ENCODE data around the gene BAHCC1. TPM values are rescaled to one million over a fixed set of nuclear protein-coding genes. Genes with fewer than 3 reads are reported as not detected.

BAHCC1 gene
- total and polyA plus RNA-seq, 2 of the 8 experiments (the other 6 are each of a cell fraction or from before 2014, with no cell fraction given): 0.26 to 0.58 TPM

DNA sequence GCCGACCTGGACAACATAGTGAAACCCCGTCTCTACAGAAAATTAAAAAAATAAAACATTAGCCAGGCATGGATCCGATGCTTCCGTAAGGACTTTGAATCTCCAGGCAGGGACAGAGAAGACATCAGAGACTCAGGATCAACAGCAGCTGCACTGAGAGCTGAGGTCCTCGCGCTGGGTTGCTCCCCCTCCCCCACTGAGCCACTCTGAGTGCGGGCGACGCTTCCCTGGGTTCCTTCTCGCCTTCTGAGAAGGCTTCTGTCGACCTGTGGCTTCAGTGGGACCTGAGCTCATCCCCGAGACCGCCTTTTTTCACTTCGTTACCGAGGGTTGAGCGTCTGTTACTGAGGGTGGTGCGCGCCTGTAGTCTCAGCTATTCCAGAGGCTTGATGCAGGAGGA lies 96.9 kb downstream of the BAHCC1 start:
- CTCF ChIA-PET (ENCODE audit: partially characterized antibody): interaction anchor here (1.2 to 2.3 kb wide), 4 partner anchors 7 to 238 kb away, joined by 4 to 8 read pairs (median 6); no protein-coding TSS in a partner anchor
- H3K9ac ChIP-seq (replicated peaks in 1 of 4; ENCODE audit: extremely low read depth in 1 of 4, low read depth in 3 of 4, low read length in 3 of 4): no peak overlapping the region; a peak in 1 of 7 replicates
- no peak overlapping the region for H3K14ac ChIP-seq (ENCODE audit: insufficient read length)
- H2BK15ac ChIP-seq (ENCODE audit: low read length): peak overlapping the region; percentile 97; the same call in 1 of the 2 replicates
- H3K79me1 ChIP-seq (ENCODE audit: low read depth, low read length): no peaks in the 10 kb centered on the region
- no peak overlapping the region for H4K8ac ChIP-seq (ENCODE audit: extremely low read depth, insufficient read depth, low read length)
- H3K36me3 ChIP-seq (ENCODE audit: control insufficient read depth in 2 of 4, insufficient read depth in 4 of 4, low read length in 3 of 4): no peaks in the 10 kb centered on the region
- no peak overlapping the region; the same call in 1 of the 2 replicates for H3K18ac ChIP-seq (ENCODE audit: extremely low read depth, low read length)
- H2AFZ ChIP-seq (ENCODE audit: low read length): no peak overlapping the region
- H2BK12ac ChIP-seq (ENCODE audit: low read depth, low read length): no peak overlapping the region
- peaks cover 0 to 8% (median 4%) of the 10 kb centered on the region in 4 experiments; a peak in 3 of 7 replicates for H3K27me3 ChIP-seq (replicated peaks in 1 of 4; ENCODE audit: control insufficient read depth in 3 of 4, extremely low read depth in 1 of 4, insufficient read depth in 3 of 4, low read length in 3 of 4)
- no peak overlapping the region for H3K27ac ChIP-seq (ENCODE audit: low read depth, low read length)
- no peak for FAIRE-seq
- H2AK5ac ChIP-seq (ENCODE audit: low read depth, low read length): 0 out of 2 replicates have a peak overlapping the region, but pooled peaks have one; percentile 26
- no peaks in the 10 kb centered on the region for H3K9me3 ChIP-seq (ENCODE audit: insufficient read depth in 2 of 2, low read depth in 1 of 2, low read length in 1 of 2)
- WGBS, 2 experiments (ENCODE audit: extremely low coverage in 1 of 2, insufficient coverage in 1 of 2, insufficient read length in 1 of 2, insufficient replicate concordance in 2 of 2, low coverage in 1 of 2, low lambda C conversion rate in 2 of 2, missing lambda C conversion rate in 1 of 2): 64% methylated on average over 18 of the region's 18 CpGs; no CpG with 5 or more reads in 1 of the 2 experiments
- peak overlapping the region; percentile 86; the same call in 1 of the 2 replicates for H2BK20ac ChIP-seq (ENCODE audit: low read length)
- H3K56ac ChIP-seq (replicated peaks; ENCODE audit: insufficient read length, low read depth, low read length): no peak overlapping the region
- H3K23ac ChIP-seq (ENCODE audit: insufficient read length): no peak overlapping the region
- no peak overlapping the region; a peak in 1 of 8 replicates for H3K4me3 ChIP-seq (ENCODE audit: extremely low read depth in 1 of 4, insufficient read depth in 2 of 4, low read depth in 3 of 4, low read length in 4 of 4)
- H4K91ac ChIP-seq (replicated peaks; ENCODE audit: insufficient read length, low read length): peak overlapping the region; percentile 85
- no peak overlapping the region for H2BK120ac ChIP-seq (replicated peaks; ENCODE audit: low read depth, low read length)
- H4K20me1 ChIP-seq (replicated peaks in 1 of 2; ENCODE audit: control insufficient read depth in 1 of 2, insufficient read depth in 2 of 2, low read length in 2 of 2): no peaks in the 10 kb centered on the region
- no peak for DNase-seq (ENCODE audit: low read depth in 1 of 2, low spot score in 2 of 2)
- H3K79me2 ChIP-seq (ENCODE audit: control insufficient read depth in 1 of 2, insufficient read depth in 2 of 2, low read length in 2 of 2): no peaks in the 10 kb centered on the region
- H3K4ac ChIP-seq (replicated peaks; ENCODE audit: insufficient read length, low read depth, low read length): no peak overlapping the region
- TF ChIP-seq GTF2F1 (IDR thresholded peaks at IDR 0.05; ENCODE audit: borderline replicate concordance, low read depth, low read length) (no peak), CREB1 (IDR thresholded peaks at IDR 0.05) (no peak), RBBP5 (IDR thresholded peaks at IDR 0.05; ENCODE audit: borderline replicate concordance, low read depth, low read length) (no peak), SIX5 (IDR thresholded peaks at IDR 0.05; ENCODE audit: low read depth, low read length) (no peak), EGR1 (IDR thresholded peaks at IDR 0.05; ENCODE audit: borderline replicate concordance, low read depth, low read length) (no peak), SP2 (IDR thresholded peaks at IDR 0.05; ENCODE audit: low read length) (no peak), YY1 (IDR thresholded peaks at IDR 0.05; ENCODE audit: low read depth, low read length) (no peak), MAFK (IDR thresholded peaks at IDR 0.05; ENCODE audit: low read depth, low read length) (no peak), TAF7 (optimal IDR thresholded peaks at IDR 0.05; ENCODE audit: borderline replicate concordance, low read depth, low read length) (no peak), EZH2 (IDR thresholded peaks at IDR 0.05; ENCODE audit: low read depth, low read length, severe bottlenecking) (no peak), TCF12 (IDR thresholded peaks at IDR 0.05; ENCODE audit: low read depth, low read length) (no peak), EP300 (IDR thresholded peaks at IDR 0.05; ENCODE audit: borderline replicate concordance in 1 of 2, low read depth in 2 of 2, low read length in 2 of 2) (no peak), CBX5 (IDR thresholded peaks at IDR 0.05; ENCODE audit: low read depth, low read length) (no peak)
- peaks cover 2% of the 10 kb centered on the region; the same call in 1 of the 2 replicates for H3K23me2 ChIP-seq (ENCODE audit: low read depth, low read length)
- peak overlapping the region; percentile 60; the same call in 1 of the 2 replicates for H2BK5ac ChIP-seq (ENCODE audit: low read depth, low read length)
- POLR2A ChIA-PET (ENCODE audit: partially characterized antibody): interaction anchor here (0.9 to 35.8 kb wide), 6 partner anchors 8 to 247 kb away, joined by 3 to 1004 read pairs (median 4); partner anchors contain the start of genes ACTG1, FAAP100 and FSCN2
- peaks cover 6 to 28% (median 22%) of the 10 kb centered on the region in 4 experiments for H3K4me1 ChIP-seq (replicated peaks in 1 of 4; ENCODE audit: control insufficient read depth in 3 of 4, insufficient read depth in 4 of 4, low read length in 3 of 4)
- peak overlapping the region; percentile 4 for H4K5ac ChIP-seq (ENCODE audit: insufficient read length, low read depth, low read length)
- H3K4me2 ChIP-seq (ENCODE audit: insufficient read depth in 1 of 2, low read depth in 2 of 2, low read length in 2 of 2): peak overlapping the region; percentile 45 to 50

All from H1 (cell line).